GM18861 (cell line): Measurements from ENCODE around the gene PEX11A.

Source experiments
- ATAC-seq: cut with Tn5 transposase; IDR thresholded peaks from one replicate; pipeline ENCODE4 v1.9.1; 2021; ENCODE audit not compliant: unreplicated experiment

The PEX11A gene

GRCh38 chr15:89657686-89658200 is 32.8 kb downstream of the PEX11A start:
- no peak for ATAC-seq

DNA sequence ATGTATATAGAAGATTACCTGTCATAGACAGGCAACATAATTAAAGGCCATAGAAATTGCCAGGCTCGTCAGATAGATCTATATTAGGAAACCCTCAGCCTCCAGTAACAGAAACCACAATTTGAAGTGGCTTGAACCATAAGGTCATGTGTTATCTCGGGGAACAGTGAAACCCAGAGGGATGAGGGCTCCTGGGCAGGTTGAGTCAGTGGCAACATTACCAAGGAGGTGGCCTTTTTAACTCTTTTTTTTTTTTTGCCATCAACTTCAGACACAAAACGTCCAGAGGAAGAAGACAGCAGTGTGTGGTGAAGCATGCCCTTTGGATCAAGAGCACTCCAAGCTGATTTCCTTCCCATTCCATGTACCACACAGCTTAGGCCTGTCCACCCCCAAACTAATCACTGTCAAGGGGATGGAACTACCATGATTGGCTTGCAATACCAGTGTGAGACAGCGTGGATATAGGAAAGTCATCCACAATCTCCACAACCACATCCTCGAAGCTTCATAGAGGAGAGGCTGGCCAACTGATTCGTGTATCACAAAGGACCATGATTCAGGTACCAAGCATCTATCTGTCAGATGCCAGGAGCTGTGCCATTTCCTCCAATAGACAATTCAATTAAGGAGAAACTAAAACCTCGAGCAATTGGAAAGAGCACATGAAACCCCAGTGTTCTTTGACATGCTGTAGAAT is 34.3 kb downstream of the PEX11A start:
- no peak for ATAC-seq

- ATAC-seq: no peak
Observed at GRCh38 chr15:89654847-89655805, 35.4 kb downstream of the PEX11A start, which contains the start of gene KIF7. Gene KIF7, minus strand, starts transcription at chr15:89655467. Its CDS starts 2,537 bp downstream, at chr15:89652930.

GRCh38 chr15:89654301-89654761 is 36.2 kb downstream of the PEX11A start:
- no peak for ATAC-seq

- no peak for ATAC-seq
Observed at GRCh38 chr15:89653578-89653977, 37.0 kb downstream of the PEX11A start.

- ATAC-seq: no peak
Observed at GRCh38 chr15:89652666-89653065, 37.9 kb downstream of the PEX11A start.

- no peak for ATAC-seq
Observed at GRCh38 chr15:89652131-89652530, 38.4 kb downstream of the PEX11A start.

DNA sequence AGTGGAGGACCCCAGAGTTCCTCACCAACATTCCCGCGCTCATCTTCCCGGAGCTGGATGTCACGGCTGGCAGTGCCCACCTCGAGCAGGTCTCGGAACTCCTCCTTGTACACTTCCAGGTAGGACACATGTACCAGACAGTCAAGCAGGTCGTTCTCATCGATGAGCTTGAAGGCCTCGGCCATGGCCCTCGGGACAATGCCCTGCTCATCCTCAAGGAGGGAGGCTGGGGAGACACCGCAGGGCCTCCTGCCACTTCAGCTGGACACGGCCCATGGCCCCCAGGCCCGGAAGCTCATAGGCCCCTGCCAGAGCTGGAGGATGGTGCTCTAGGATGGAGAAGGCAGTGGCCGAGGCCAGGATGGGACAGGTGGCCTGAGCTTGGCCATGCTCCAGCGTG is 40.8 kb downstream of the PEX11A start:
- no peak for ATAC-seq

GRCh38 chr15:89649013-89649625 is 41.4 kb downstream of the PEX11A start:
- ATAC-seq: no peak

DNA sequence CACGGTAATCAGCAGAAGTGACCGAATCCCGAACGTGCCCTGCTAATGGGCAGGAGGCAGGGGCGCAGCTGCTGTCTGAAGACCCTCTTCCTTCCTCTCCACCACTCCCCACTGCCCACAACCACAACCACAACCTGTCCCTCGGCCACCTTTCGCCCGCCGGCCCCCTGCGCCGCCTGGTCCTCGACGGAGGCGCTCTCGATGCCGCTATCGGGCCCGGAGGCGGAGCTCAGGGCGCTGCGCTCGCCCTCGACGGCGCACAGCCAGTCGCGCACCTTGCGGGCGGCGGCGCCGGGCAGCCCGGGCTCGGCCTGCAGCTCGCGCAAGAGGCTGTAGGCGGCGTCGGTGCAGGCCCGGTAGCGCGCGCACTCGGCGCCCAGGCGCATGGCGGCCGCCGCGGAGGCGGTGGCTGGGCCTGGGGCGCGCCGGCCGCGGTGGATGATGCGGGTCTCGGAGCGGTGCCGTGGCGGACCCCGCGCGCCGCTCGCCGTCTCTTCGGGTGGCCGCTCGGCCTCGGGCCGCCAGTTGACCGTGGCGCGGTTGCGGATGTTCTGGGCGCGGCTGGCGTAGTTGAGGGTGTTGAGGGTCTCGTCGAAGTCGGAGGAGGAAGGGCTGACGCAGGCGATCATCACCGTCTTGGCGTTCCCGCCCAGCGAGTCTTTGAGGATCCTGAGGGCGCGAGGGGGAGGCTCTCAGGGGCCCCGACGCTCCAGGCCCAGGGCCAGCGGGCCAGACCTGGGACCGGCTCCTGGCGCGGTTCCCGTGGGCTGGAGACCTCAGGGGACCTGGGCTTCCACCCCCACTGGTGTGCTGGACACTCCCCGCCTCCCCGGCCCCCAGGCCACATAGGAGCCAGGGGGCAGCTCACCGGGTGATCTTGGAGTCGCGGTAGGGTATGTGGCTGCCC is 42.2 kb downstream of the PEX11A start:
- ATAC-seq: no peak

GRCh38 chr15:89647191-89647851 is 43.2 kb downstream of the PEX11A start:
- no peak for ATAC-seq

DNA sequence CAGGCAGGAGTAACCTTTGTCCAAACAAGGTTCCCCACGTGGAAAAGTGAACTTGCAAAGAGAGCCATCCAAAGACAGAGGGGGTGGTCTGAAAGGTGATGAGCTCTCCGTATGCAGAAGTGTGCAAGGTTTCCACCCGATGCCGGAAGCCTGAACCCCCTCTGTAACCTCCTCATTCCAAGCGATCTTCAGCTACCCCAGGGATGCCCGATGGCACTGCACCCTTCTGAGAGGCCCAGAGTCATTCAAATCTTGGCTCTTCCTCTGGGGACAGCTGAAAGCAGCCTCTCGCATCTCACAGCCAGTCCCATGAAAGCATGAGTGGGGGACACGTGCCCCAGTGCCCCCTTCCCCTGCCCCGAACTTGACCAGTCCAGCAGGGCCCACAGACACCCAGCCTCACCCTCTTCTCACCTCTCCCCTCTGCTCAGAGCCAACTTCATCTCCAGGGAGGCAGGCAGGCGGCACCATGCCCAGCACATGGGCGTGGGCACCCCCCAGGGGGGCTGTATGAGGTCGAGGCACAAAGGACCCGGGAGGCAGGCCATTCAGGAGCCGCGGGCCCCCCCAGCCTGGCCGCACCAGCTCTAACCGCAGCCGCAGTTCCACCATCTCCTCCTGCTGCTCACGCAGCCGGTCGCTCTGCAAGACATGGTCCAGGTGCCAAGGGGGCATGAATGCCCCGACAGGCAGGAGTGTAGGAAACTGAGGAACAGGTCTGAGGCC is 44.0 kb downstream of the PEX11A start:
- ATAC-seq: no peak

DNA sequence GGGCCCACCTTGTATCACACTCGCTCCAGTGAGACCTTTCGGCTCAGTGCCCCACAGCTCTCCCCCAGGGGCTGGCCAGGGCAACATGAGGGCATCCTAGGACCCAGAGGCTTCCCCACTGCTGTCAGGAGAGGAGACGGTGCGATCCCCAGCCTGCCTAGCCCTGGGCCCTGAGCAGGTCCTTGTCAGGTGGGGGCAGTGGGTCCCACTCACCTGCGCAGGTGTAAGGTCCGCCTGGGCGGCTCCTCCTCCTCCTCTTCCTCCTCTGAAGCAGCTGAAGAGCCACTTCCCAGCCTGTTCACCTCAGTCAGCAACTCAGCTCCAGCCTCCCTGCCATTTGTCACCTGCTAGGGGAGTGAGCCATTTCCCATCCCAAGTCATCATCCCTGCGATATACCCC is 44.9 kb downstream of the PEX11A start:
- no peak for ATAC-seq

- ATAC-seq: no peak
Observed at GRCh38 chr15:89642106-89642505, 48.4 kb downstream of the PEX11A start.

DNA sequence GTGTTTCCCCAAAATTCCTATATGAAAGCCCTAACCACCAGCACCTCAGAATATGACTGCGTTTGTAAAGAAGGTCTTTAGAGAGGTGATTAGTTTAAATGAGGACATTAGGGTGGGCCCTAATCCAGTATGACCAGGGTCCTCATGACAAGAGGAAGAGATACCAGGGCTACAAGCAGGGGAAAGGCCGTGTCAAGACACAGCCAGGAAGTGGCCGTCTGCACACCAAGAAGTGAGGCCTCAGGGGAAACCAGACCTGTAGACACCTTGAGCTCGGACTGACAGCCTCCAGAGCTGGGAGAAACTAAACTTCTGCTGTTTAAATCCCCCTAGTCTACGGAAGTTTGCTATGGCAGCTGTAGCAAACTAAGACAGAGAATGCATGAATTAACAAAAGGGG is 49.5 kb downstream of the PEX11A start:
- ATAC-seq: no peak

DNA sequence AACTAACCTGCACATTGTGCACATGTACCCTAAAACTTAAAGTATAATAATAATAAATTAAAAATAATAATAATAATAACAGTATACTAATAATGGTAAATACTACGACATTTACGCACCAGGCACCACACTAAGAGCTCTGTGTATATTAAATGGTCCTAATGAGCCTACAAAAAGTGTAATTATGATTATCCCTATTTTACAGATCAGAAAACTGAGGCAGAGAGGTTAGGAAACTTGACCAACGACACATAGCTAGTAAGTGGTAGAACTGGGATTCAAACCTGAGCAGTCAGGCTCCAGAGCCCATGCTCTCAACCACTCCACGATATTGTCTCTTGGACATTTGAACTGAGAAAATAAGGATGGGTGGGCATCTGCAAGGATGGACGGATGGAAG is 50.3 kb downstream of the PEX11A start:
- no peak for ATAC-seq

GRCh38 chr15:89633585-89633984 is 57.0 kb downstream of the PEX11A start:
- ATAC-seq: no peak

DNA sequence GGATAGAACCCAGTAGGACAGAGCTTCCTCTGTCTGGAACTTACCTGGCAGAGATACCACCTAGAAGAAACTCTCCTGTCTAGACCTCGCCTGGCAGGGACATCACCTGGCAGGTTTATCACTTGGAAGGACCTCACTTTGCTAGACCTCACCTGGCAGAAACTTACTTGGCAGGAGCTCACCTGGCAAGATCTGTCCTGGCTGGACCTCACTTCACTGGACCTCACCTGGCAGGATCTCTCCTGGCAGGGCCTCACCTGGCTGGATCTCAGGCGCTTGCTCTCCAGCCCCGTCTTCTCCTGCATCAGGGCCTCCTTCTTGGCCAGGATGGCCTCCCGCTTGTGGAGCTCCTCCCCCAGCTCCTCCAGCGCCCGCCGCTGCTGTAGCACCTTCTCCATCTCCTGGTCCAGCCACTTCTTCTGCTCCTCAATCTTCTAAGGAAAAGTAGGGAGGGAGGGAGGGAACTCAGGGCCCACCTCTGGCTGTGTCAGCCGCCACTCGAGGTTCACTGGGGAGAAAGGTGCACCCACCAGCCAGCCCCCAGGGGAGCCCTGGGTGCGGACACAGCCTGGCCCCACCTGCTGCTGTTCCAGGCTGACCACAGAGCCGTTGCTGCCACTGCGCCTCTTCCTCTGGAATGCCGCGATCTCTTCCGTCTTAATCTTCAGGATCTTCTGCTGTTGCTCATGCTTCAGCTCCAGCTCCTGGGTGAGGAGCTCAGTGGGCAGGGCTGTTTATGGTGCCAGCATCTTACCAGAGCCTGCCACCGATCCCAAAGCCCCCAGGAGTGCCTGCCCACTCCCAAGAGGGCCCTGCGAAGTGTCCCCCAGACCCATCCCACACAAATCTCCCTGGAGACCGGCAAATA is 57.8 kb downstream of the PEX11A start:
- ATAC-seq: no peak
